Stromal cell of bone marrow (primary cell): ENCODE results near the gene FBXL7.
A peak's percentile ranks its signal among the peaks of the same experiment; 100 is the strongest.

Experiments
- DNase-seq: peaks from one replicate; pipeline ENCODE4 v3.0.0-alpha.2; 2012; ENCODE audit warnings: low read depth

FBXL7 gene

GRCh38 chr5:15579193-15579990, 79.4 kb downstream of the FBXL7 start:
- no peak for DNase-seq

GRCh38 chr5:15584528-15584927, 84.5 kb downstream of the FBXL7 start:
- no peak for DNase-seq

DNA sequence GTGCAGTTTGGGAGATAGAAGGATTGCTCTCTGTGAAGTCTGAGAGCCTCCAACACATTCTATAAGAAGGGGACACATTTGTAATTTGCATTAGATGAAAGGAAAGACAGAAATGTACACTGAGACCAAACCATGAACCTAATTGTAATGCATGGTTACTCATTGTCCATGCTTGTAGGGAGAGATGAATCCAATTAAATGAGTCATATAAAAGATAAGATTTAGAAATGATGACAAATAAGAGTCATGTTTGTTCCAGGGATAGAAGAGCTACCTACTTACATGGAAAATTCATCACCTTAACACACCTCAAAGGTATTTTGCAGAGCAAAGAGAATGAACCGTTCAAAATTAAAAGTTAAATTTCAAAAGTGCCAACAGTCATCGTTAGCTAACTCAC, 85.1 kb downstream of the FBXL7 start:
- DNase-seq, result no peak

DNA sequence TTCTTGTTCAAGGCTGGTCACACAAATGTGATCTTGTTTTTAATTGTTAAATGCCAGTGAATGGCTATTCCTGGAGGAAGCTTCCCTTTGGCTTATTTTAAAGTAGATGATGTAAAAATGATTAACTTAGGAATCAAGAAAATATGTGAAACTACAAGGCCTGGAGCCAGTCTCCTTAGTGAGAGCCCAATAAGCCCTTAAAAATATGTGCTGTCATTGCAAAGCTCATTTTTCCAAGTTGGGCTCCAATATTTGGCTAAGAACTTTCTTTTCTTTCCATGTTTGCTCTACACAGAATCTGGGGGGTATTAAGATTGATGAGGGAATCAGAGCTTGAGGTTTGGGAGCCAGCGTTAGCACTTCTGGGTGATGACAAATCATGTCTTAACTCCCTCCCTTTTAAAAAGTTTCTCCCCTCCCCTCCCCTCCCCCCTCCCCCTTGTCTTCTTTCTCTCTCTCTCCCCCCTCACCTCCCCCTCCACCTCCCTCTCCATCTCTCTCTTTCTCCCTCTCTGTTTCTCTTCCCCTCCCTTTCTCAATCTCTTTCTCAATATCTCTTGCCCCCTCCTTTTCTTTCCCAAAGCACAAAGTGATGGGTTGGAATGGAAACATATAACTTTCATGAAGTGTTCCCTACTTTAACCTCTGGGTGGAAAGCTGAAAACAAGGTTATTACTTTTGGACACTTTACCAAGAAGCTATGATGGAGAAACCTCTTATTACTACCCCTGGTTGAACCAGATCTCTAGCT, 86.0 kb downstream of the FBXL7 start:
- peak; percentile 25 for DNase-seq

DNA sequence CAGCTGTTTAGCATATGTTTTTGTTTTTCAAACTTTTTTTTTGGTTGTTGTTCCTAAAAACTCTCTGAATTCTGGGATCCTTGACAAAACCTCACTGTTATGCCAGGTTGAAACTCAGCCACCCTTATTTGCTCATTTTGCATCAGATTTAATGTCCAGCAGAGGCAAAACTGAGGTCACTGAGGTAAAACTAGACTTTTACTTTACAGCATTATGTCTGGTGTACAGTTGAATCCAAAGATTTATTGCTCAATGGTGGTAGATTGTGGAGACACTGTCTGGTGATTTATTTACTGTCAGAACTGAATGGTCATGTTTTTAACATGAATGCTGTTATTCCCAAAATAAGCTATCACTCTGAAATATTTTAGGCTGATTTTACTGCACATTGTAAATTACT, 87.9 kb downstream of the FBXL7 start:
- no peak for DNase-seq

DNA sequence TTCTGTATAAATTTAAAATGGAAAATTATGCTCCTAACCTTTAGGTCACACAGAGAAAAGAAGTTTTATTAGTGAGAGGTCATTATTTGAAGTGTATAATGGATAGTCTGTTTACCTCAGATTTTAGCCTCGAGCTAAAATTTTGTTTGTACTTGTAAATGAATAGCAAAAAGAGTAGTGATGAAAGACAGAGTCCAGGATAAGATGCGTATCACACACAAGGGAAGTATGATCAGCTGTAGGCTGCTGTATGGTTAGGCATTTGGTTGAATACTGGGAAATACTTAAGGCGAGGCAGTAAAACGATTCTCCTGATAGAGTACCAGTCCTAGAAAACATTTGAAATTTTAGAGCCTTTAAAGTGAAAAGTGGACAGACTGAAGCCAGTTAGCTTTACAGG, 92.7 kb downstream of the FBXL7 start:
- DNase-seq, result no peak

GRCh38 chr5:15594977-15595568, 95.1 kb downstream of the FBXL7 start:
- DNase-seq, result no peak

- no peak for DNase-seq
Observed at GRCh38 chr5:15595929-15596328, 95.9 kb downstream of the FBXL7 start.

DNA sequence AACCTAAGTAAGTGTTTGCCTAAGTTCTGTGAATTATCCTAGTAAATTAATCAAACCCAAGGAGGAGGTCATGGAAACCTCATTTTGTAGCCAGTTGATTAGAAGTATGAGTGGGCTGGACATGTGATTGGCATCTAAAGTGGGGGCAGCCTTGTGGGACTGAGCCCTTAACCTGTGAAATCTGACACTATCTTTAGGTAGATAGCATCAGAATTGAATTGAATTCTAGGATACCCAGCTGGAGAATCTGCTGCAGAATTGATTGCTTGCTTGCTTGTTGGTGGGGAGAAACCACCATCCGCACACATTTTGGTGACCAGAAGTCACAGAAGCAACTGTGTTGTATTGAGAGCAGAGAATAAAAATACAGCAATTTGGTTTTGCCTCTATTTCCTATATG, 97.0 kb downstream of the FBXL7 start:
- no peak for DNase-seq

DNA sequence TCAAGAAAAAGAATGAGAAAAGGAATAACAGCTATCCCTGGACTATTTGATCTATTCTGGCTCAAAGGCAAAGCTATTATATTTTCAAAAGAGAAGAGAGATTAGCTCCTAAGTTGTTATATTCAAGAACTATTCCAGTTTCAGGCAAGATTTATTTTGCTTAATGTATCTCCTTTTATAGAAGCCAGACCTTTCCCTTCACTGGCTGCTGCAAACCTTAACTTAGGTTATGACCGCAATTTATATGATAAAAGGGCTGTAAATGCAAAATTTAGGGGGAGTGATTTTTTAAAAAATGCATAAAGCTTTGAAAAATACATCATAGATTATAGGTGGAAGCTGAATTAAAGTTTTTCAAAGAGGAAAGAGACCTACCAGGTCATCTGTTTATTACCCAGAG, 97.8 kb downstream of the FBXL7 start:
- DNase-seq, result no peak

DNA sequence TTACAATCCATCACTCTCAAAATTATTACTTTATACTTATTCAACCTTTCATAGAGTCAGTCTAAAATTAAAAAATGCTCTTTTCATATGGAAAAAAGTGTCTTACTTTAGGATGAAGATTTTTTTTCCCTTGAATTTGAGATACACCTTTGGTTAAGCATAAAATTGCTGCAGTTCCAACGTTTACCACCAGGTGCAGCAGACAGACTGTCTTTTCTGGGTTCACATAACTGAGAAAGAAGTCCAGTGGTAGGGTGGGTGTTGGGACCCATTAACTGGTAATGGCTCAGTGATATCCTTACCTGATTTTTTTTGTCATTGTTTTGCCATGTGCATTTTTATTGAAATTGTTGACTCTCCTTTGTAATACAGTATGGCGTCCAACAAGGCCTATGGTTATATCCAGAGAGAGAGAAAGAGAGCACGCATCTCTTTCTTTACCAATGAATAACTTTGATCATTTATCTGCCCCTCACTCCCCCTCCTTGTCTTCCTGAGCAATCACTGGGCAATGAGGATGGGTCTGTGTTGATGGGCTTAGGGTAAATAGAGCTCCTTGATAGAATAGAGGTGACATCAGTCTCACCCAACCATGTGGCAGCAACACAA, 98.4 kb downstream of the FBXL7 start:
- DNase-seq, result no peak

GRCh38 chr5:15600035-15600434, 100.1 kb downstream of the FBXL7 start:
- DNase-seq, result no peak

DNA sequence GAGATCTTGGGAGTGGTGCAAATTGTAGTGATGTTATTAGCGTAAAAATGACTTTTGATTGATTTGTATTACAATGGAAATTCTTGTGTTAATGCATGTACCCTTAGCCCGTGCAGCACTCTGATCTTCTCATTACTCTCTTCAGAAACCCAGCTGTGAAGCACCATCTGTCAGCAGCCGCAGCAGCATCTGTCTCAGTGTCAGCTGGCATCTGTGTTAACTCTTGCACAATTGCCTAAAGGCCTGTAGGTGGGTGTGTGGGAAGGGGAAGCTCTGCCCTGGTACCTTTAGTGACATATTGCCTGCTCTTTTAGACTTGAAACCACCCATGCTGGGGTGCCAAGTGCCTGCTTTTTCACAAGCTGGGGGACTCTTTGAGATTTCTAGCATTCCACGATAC, 101.3 kb downstream of the FBXL7 start:
- no peak for DNase-seq

- no peak for DNase-seq
Observed at GRCh38 chr5:15601853-15602252, 101.9 kb downstream of the FBXL7 start.

GRCh38 chr5:15604986-15605385, 105.0 kb downstream of the FBXL7 start:
- DNase-seq, result peak; percentile 44

GRCh38 chr5:15606197-15606596, 106.2 kb downstream of the FBXL7 start:
- DNase-seq, result no peak

DNA sequence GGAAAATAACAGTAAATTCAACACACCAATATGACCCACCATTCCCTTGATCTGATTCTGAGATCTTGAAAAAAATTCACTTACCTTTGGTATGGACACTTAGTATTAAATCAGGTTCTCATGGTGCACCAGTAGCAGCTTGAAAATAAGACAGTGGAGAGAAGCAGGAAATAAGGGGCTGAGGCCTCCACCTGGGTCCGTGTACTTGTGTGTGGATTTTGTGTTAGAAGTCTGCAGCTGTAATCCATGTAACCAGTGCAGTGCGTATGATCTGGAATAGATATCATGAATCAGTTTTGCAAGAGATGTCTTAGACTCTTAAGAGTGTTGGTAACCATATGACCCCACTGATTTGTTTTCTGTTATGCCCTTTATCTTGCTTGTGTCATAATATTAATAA, 107.1 kb downstream of the FBXL7 start:
- no peak for DNase-seq

- DNase-seq, result no peak
Observed at GRCh38 chr5:15609076-15609725, 109.2 kb downstream of the FBXL7 start.

DNA sequence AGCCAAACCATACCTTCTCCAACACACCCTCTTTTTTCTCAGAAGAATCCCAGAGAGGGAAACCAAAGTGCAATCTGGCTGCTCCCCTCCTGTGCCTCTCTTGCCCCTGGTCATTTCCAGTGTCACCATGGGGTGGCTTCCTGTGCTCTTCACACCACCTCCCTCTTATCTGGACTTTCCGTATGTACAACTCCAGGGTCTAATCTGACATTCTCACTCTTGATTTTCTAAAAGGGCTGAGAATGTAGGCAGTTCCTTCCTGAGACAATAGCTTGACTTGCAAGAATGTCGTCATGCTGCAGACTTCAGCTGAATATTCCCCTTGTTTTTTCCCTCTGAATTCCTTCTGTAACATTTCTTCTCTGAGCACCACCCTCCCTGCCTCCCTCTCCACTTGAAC, 110.2 kb downstream of the FBXL7 start:
- no peak for DNase-seq

DNA sequence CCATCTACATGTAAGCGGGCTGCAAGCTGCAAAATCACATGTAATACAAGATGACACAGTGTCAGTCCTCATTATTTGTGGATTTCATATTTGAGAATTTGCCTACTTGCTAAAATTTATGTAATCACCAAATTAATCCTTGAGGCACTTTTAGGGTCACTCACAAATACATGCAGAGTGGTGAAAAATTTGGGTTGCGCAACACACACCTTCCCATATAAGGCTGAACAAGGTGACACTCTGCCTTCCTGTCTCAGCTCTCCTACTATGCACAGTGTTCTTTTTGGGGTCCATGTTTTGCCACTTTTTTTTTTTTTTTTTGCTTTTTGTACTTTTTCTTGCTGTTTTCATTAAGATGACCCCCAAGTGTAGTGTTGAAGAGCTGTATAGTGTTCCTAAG, 111.0 kb downstream of the FBXL7 start:
- DNase-seq, result no peak

- DNase-seq, result no peak
Observed at GRCh38 chr5:15612915-15613635, 113.1 kb downstream of the FBXL7 start.

DNA sequence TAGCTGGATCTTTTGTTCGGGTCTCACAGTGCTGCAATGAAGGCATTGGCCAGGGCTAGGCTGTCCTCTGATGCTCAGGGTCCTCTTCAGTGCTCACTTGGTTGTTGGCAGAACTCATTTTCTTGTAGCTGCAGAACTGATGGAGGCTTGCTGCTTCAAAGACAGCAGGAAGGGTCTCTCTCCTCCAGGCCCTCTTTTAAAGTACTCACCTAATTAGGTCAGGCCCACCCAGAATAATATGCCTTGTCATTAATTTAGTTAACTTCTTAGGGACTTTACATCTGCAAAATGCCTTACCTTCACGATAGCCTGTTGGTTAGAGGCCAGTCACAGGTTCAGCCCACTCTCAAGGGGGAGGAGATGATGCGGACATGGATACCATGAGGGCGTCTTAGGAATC, 114.7 kb downstream of the FBXL7 start:
- DNase-seq, result no peak
